K562 (cell line): ENCODE results near the gene QKI. TPM values are rescaled to one million over a fixed set of nuclear protein-coding genes. Genes with fewer than 3 reads are reported as not detected.

Experiments used
- ARID2 ChIP-seq: fragments of 450-650 bp; IDR thresholded peaks from 2 replicates; pipeline ENCODE4 v1.6.1; 2017; ENCODE audit warnings: antibody characterized with exemption, mild to moderate bottlenecking
- CBFA2T3 ChIP-seq: fragments of 450-650 bp; IDR thresholded peaks from 2 replicates; pipeline ENCODE4 v1.6.1; 2017
- EP300 ChIP-seq: IDR thresholded peaks from 2 replicates; pipeline ENCODE4 v1.6.1; 2012; ENCODE audit warnings: low read length, improper control_type of control experiment
- EZH2 ChIP-seq: IDR thresholded peaks from 2 replicates; pipeline ENCODE4 v1.6.1; 2012; ENCODE audit warnings: low read depth, mild to moderate bottlenecking, inconsistent platforms, low read length, borderline replicate concordance
- FOXP1 ChIP-seq: sonication (generic); formaldehyde crosslinking; IDR thresholded peaks from 2 replicates; pipeline ENCODE4 v1.8.0; 2022; ENCODE audit warnings: mild to moderate bottlenecking, missing genetic modification reagents
- MEF2A ChIP-seq: IDR thresholded peaks from 2 replicates; pipeline ENCODE4 v1.6.1; 2011; ENCODE audit warnings: low read depth, mild to moderate bottlenecking, low read length, moderate library complexity; ENCODE audit not compliant: control insufficient read depth
- NFE2 ChIP-seq: IDR thresholded peaks from 2 replicates; pipeline ENCODE4 v1.6.1; 2014; ENCODE audit warnings: antibody characterized with exemption, low read depth
- NFIC ChIP-seq: fragments of 450-650 bp; IDR thresholded peaks from 2 replicates; pipeline ENCODE4 v1.6.1; 2017; ENCODE audit warnings: mild to moderate bottlenecking, inconsistent platforms
- NFYB ChIP-seq: IDR thresholded peaks from 2 replicates; pipeline ENCODE4 v1.6.1; 2011; ENCODE audit warnings: mild to moderate bottlenecking, moderate library complexity; ENCODE audit not compliant: insufficient read length; ENCODE audit errors: extremely low read depth
- RBBP5 ChIP-seq: fragments of 200-600 bp; sonication (generic); IDR thresholded peaks from 2 replicates; pipeline ENCODE4 v1.6.1; 2012; ENCODE audit warnings: borderline replicate concordance, mild to moderate bottlenecking, low read length, control low read depth, inconsistent platforms; ENCODE audit not compliant: insufficient read depth, poor library complexity, severe bottlenecking
- SIN3A ChIP-seq, 2 experiments: fragments of 150-350 bp in 1 of 2; IDR thresholded peaks; 2 replicates each; pipeline ENCODE4 v1.6.1; 2011 to 2016; ENCODE audit warnings: borderline replicate concordance in 2 of 2, low read depth in 2 of 2, low read length in 2 of 2, mild to moderate bottlenecking in 2 of 2, moderate library complexity in 2 of 2; ENCODE audit not compliant: control insufficient read depth in 1 of 2
- ZBTB1 ChIP-seq: sonication (generic); formaldehyde crosslinking; IDR thresholded peaks from 2 replicates; pipeline ENCODE4 v1.8.1; 2023; ENCODE audit warnings: missing genetic modification reagents, low read depth, mild to moderate bottlenecking, borderline replicate concordance
- ZNF561 ChIP-seq: fragments of 450-650 bp; formaldehyde crosslinking; conservative IDR thresholded peaks from 2 replicates; pipeline ENCODE4 v1.4.0; 2020; ENCODE audit warnings: mild to moderate bottlenecking, moderate library complexity
- polyA plus RNA-seq, 8 experiments: library from polyadenylated mRNA; depleted of rRNA in 4 of 8; stranded (reverse) in 5 of 8; unstranded in 3 of 8; fragments of >200 nt; fragmentation: Nextera tagmentation in 2 of 8; fragmentation: Illumina TruSeq in 1 of 8; extraction: Ambion mirVana in 2 of 8; extraction: Trizol in 1 of 8; gene quantifications; 2 replicates each; pipeline versions ENCODE4 v1.2.1 to v1.2.3, GENCODE V29; 2011 to 2014; ENCODE audit warnings: inconsistent platforms in 1 of 8, missing spikeins in 1 of 8
- total RNA-seq, 7 experiments: library from RNA; depleted of rRNA in 6 of 7; stranded (reverse); fragments of >200 nt in 6 of 7; fragmentation: Illumina TruSeq in 2 of 7; extraction: Trizol in 2 of 7; gene quantifications; 2 replicates each; pipeline versions ENCODE4 v1.2.1 to v1.2.3, GENCODE V29; 2011 to 2021; ENCODE audit warnings: low replicate concordance in 1 of 7
- TF ChIP-seq, protein P1 (sequence below): sonication (generic); formaldehyde crosslinking; IDR thresholded peaks from 2 replicates; pipeline ENCODE4 v1.8.0; 2022; ENCODE audit warnings: mild to moderate bottlenecking, missing genetic modification reagents
- TF ChIP-seq, protein P2 (sequence below): sonication (generic); formaldehyde crosslinking; IDR thresholded peaks from 2 replicates; pipeline ENCODE4 v1.9.0; 2022; ENCODE audit warnings: mild to moderate bottlenecking, missing genetic modification reagents
- TF ChIP-seq, protein P3 (sequence below): fragments of 450-650 bp; formaldehyde crosslinking; IDR thresholded peaks from 2 replicates; pipeline ENCODE4 v1.4.0; 2022; ENCODE audit warnings: mild to moderate bottlenecking, moderate library complexity
- TF ChIP-seq, protein P4 (sequence below): fragments of 450-650 bp; IDR thresholded peaks from 2 replicates; pipeline ENCODE4 v1.6.1; 2016; ENCODE audit warnings: low read depth, mild to moderate bottlenecking, moderate library complexity
- TF ChIP-seq, protein P5 (sequence below), 3 experiments: fragments of 200-800 bp in 1 of 3; sonication (Bioruptor generic) in 1 of 3; sonication (generic) in 1 of 3; formaldehyde crosslinking in 1 of 3; IDR thresholded peaks; 2 replicates each; pipeline versions ENCODE4 v1.6.1 to v1.8.0; 2016 to 2022; ENCODE audit warnings: mild to moderate bottlenecking in 2 of 3, missing compliant biosample characterization in 2 of 3, missing genetic modification characterization in 2 of 3, missing genetic modification reagents in 1 of 3
- TF ChIP-seq, protein P6 (sequence below): fragments of 250-450 bp; sonication (Bioruptor Pico); IDR thresholded peaks from 2 replicates; pipeline ENCODE4 v1.9.0; 2021; ENCODE audit warnings: mild to moderate bottlenecking

QKI gene
- total and polyA plus RNA-seq, 9 of the 15 experiments (the other 6 are each of a cell fraction or from before 2014, with no cell fraction given) = 20.4 to 215 (median 123) TPM

DNA sequence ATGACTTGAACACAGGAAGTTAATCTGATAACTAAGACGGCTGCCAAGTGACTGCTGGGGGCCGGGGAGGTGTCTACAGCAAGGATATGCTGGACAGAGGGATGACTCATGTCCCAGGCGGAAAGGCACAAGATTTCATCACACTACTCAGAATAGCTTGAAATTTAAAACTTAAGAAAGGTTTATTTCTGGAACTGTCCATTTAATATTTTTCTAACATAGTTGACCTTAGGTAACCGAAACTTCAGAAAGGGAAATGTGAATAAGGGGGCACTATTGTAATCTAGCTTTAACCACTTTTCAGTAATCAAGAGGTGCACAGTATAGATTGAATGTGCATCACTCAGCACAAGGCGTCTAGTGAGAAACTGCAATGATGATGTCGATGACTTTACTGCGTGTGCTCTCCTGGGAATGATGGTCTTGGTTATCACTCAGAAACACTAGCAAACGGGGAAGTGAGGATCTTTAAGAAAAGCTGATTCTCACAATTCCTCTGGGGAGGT lies 171.5 kb downstream of the QKI start (continued):
- TF ChIP-seq ZBTB1 (CRISPR knock-in tag) (no peak), SIN3A (IDR thresholded peaks at IDR 0.05; ENCODE audit: borderline replicate concordance in 2 of 2, control insufficient read depth in 1 of 2, low read depth in 2 of 2, low read length in 2 of 2) (no peak), EP300 (peak; percentile 84), RBBP5 (no peak), ARID2 (no peak), EZH2 (no peak), MEF2A (peak; percentile 66; the same call in 1 of the 2 replicates), CBFA2T3 (peak; percentile 77), NFE2 (peak; percentile 59), ZNF561 (no peak), FOXP1 (no peak), NFIC (0 out of 2 replicates have a peak, but pooled peaks have one; percentile 50), NFYB (no peak)
- TF ChIP-seq, protein P1, sequence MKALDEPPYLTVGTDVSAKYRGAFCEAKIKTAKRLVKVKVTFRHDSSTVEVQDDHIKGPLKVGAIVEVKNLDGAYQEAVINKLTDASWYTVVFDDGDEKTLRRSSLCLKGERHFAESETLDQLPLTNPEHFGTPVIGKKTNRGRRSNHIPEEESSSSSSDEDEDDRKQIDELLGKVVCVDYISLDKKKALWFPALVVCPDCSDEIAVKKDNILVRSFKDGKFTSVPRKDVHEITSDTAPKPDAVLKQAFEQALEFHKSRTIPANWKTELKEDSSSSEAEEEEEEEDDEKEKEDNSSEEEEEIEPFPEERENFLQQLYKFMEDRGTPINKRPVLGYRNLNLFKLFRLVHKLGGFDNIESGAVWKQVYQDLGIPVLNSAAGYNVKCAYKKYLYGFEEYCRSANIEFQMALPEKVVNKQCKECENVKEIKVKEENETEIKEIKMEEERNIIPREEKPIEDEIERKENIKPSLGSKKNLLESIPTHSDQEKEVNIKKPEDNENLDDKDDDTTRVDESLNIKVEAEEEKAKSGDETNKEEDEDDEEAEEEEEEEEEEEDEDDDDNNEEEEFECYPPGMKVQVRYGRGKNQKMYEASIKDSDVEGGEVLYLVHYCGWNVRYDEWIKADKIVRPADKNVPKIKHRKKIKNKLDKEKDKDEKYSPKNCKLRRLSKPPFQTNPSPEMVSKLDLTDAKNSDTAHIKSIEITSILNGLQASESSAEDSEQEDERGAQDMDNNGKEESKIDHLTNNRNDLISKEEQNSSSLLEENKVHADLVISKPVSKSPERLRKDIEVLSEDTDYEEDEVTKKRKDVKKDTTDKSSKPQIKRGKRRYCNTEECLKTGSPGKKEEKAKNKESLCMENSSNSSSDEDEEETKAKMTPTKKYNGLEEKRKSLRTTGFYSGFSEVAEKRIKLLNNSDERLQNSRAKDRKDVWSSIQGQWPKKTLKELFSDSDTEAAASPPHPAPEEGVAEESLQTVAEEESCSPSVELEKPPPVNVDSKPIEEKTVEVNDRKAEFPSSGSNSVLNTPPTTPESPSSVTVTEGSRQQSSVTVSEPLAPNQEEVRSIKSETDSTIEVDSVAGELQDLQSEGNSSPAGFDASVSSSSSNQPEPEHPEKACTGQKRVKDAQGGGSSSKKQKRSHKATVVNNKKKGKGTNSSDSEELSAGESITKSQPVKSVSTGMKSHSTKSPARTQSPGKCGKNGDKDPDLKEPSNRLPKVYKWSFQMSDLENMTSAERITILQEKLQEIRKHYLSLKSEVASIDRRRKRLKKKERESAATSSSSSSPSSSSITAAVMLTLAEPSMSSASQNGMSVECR (CRISPR knock-in tag) = no peak
- TF ChIP-seq, protein P2, sequence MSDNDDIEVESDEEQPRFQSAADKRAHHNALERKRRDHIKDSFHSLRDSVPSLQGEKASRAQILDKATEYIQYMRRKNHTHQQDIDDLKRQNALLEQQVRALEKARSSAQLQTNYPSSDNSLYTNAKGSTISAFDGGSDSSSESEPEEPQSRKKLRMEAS = no peak
- TF ChIP-seq, protein P3, sequence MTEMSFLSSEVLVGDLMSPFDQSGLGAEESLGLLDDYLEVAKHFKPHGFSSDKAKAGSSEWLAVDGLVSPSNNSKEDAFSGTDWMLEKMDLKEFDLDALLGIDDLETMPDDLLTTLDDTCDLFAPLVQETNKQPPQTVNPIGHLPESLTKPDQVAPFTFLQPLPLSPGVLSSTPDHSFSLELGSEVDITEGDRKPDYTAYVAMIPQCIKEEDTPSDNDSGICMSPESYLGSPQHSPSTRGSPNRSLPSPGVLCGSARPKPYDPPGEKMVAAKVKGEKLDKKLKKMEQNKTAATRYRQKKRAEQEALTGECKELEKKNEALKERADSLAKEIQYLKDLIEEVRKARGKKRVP (CRISPR knock-in tag) = peak; percentile 59; the same call in 1 of the 2 replicates
- TF ChIP-seq, protein P4, sequence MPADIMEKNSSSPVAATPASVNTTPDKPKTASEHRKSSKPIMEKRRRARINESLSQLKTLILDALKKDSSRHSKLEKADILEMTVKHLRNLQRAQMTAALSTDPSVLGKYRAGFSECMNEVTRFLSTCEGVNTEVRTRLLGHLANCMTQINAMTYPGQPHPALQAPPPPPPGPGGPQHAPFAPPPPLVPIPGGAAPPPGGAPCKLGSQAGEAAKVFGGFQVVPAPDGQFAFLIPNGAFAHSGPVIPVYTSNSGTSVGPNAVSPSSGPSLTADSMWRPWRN = peak; percentile 14; the same call in 1 of the 2 replicates
- TF ChIP-seq, protein P5, sequence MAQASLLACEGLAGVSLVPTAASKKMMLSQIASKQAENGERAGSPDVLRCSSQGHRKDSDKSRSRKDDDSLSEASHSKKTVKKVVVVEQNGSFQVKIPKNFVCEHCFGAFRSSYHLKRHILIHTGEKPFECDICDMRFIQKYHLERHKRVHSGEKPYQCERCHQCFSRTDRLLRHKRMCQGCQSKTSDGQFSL (CRISPR knock-in tag; IDR thresholded peaks at IDR 0.05) = no peak
- TF ChIP-seq, protein P5 (tag; IDR thresholded peaks at IDR 0.05) = no peak
- TF ChIP-seq, protein P6, sequence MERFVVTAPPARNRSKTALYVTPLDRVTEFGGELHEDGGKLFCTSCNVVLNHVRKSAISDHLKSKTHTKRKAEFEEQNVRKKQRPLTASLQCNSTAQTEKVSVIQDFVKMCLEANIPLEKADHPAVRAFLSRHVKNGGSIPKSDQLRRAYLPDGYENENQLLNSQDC = no peak
